GM19240 (cell line): Measurements from ENCODE around the gene CHD5.

Source experiments
- DNase-seq: peaks from one replicate; pipeline ENCODE4 v3.0.0; 2011; ENCODE audit warnings: low spot score; ENCODE audit not compliant: insufficient read length

CHD5 gene

GRCh38 chr1:6154525-6155319, 25.4 kb downstream of the CHD5 start:
- DNase-seq = no peak

GRCh38 chr1:6152882-6153281, 27.2 kb downstream of the CHD5 start:
- DNase-seq = no peak

GRCh38 chr1:6152181-6152580, 27.9 kb downstream of the CHD5 start:
- no peak for DNase-seq

- no peak for DNase-seq
Measured at GRCh38 chr1:6151291-6151822, 28.8 kb downstream of the CHD5 start.

GRCh38 chr1:6150006-6150938, 29.8 kb downstream of the CHD5 start:
- DNase-seq = no peak

- no peak for DNase-seq
Measured at GRCh38 chr1:6149597-6149996, 30.5 kb downstream of the CHD5 start.

GRCh38 chr1:6148497-6149241, 31.5 kb downstream of the CHD5 start:
- DNase-seq = peak; percentile 45

- DNase-seq = no peak
Measured at GRCh38 chr1:6145864-6146410, 34.2 kb downstream of the CHD5 start.

GRCh38 chr1:6145396-6145750, 34.7 kb downstream of the CHD5 start:
- no peak for DNase-seq

- DNase-seq = no peak
Measured at GRCh38 chr1:6144647-6145395, 35.3 kb downstream of the CHD5 start.

- no peak for DNase-seq
Measured at GRCh38 chr1:6144175-6144574, 35.9 kb downstream of the CHD5 start.

- no peak for DNase-seq
Measured at GRCh38 chr1:6143395-6143794, 36.7 kb downstream of the CHD5 start.

GRCh38 chr1:6142734-6143133, 37.4 kb downstream of the CHD5 start:
- no peak for DNase-seq

GRCh38 chr1:6142036-6142621, 38.0 kb downstream of the CHD5 start:
- no peak for DNase-seq

- no peak for DNase-seq
Measured at GRCh38 chr1:6141592-6141991, 38.5 kb downstream of the CHD5 start.

GRCh38 chr1:6140413-6140812, 39.7 kb downstream of the CHD5 start:
- no peak for DNase-seq

- DNase-seq = no peak
Measured at GRCh38 chr1:6137758-6138157, 42.4 kb downstream of the CHD5 start.

- no peak for DNase-seq
Measured at GRCh38 chr1:6136516-6137220, 43.5 kb downstream of the CHD5 start.

- DNase-seq = no peak
Measured at GRCh38 chr1:6134741-6135510, 45.2 kb downstream of the CHD5 start.
